Measurements from ENCODE around the gene TOMM34.

The TOMM34 gene, protein sequence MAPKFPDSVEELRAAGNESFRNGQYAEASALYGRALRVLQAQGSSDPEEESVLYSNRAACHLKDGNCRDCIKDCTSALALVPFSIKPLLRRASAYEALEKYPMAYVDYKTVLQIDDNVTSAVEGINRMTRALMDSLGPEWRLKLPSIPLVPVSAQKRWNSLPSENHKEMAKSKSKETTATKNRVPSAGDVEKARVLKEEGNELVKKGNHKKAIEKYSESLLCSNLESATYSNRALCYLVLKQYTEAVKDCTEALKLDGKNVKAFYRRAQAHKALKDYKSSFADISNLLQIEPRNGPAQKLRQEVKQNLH

DNA sequence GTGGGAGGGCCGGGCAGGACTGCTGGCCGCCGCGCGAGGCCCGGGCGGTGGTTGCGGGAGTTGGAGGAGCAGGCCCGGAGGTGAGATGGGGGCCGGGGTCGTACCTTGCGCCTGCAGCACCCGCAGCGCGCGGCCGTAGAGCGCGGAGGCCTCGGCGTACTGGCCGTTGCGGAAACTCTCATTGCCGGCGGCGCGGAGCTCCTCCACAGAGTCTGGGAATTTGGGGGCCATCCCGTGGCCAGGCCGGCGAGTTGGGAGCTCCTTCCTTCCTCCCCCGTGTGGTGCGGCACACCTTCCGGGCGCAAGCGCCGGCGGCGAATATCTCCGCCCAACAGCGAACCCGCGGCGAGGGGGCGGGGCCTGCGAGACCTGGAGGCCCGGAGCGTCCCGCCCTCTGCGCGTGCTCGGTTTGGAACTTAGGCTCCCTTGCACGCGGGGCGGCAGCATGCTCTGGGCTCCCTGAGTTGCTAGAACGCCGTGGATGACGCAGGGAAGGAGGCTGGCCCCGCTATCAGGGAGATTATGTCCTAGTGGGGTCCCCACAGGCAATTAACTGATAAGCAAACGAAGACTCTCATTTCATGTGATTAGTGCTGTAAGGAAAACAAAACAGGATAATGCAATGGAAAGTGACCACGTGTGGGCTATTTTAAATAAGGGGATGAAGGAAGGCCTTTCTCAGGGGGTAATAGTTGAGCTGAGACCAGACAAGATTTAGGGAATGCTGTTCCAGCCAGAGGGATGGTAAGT is at the start of gene TOMM34:
Gene TOMM34, minus strand, starts transcription at position 295 of the 750 bp plus-strand sequence. Its CDS starts 64 bp downstream, at position 231.
- peak within 1 kb of the TSS; percentile 87 for H3K4me3 Mint-ChIP-seq
- peaks cover 1% of the 10 kb centered on the region for H3K9me3 Mint-ChIP-seq
- peak; percentile 95 for DNase-seq
- H3K4me1 Mint-ChIP-seq, result peaks cover 69% of the 10 kb centered on the region
- peak within 1 kb of the TSS; percentile 90 for H3K27ac Mint-ChIP-seq
- H3K36me3 Mint-ChIP-seq, result peaks cover 22% of the 10 kb centered on the region
- CTCF ChIA-PET, result interaction anchor here (1.0 to 1.7 kb wide), 6 partner anchors 11 to 152 kb away, joined by 3 to 4 read pairs (median 3); no protein-coding TSS in a partner anchor
- no peaks in the 10 kb centered on the region for H3K27me3 Mint-ChIP-seq

DNA sequence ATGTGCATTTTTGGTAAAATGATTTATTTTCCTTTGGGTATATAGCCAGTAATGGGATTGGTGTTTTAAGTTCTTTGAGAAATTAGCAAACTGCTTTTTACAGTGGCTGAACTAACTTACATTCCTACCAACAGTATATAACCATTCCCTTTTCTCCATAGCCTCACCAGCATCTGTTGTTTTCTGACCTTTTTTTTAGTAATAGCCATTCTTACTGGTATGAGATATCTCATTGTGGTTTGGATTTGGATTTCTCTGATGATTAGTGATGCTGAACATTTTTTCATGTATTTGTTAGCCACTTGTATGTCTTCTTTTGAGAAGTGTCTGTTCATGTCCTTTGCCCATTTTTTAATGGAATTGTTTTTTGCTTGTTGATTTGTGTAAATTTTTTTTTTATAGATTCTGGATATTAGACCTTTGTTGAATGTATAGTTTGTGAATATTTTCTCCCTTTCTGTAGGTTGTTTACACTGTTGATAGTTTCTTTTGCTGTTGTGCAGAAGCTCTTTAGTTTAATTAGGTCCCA is 48.4 kb upstream of the TOMM34 start:
- DNase-seq, result no peak
- peak overlapping the region; percentile 42 for H3K27ac Mint-ChIP-seq
- CTCF ChIA-PET, result interaction anchor here (1.2 to 2.0 kb wide), 2 partner anchors 87 to 89 kb away, joined by 3 to 5 read pairs; no protein-coding TSS in a partner anchor
- H3K27me3 Mint-ChIP-seq, result no peaks in the 10 kb centered on the region
- peaks cover 49% of the 10 kb centered on the region for H3K36me3 Mint-ChIP-seq
- H3K4me3 Mint-ChIP-seq, result no peak overlapping the region
- peaks cover 19% of the 10 kb centered on the region for H3K4me1 Mint-ChIP-seq
- no peaks in the 10 kb centered on the region for H3K9me3 Mint-ChIP-seq

DNA sequence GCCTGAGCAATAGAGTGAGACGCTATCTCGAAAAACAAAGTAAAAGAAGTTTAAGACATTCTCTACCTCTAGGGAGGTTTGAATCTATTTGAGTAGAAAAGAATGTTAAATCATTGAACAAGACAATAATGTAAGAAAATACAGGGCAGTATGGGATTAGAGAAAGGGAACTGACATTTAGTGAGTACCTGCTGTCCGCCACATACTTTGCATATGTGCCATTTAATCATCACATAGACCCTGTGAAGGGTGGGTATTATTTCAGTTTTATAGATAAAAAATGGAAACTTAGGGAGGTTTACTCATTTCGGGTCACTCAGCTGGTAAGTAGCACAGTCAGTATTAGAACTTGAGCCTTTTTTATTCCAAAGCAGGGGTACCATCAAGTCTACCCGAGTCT is 37.5 kb upstream of the TOMM34 start:
- Mint-ChIP-seq H3K9me3 (no peaks in the 10 kb centered on the region), H3K36me3 (peaks cover 74% of the 10 kb centered on the region), H3K27me3 (no peaks in the 10 kb centered on the region), H3K4me3 (no peak overlapping the region), H3K27ac (peak overlapping the region; percentile 5), H3K4me1 (peaks cover 27% of the 10 kb centered on the region)
- CTCF ChIA-PET, result interaction anchor here (1.2 kb wide), 1 partner anchor 46 kb away, joined by 3 read pairs; no protein-coding TSS in a partner anchor
- no peak for DNase-seq

DNA sequence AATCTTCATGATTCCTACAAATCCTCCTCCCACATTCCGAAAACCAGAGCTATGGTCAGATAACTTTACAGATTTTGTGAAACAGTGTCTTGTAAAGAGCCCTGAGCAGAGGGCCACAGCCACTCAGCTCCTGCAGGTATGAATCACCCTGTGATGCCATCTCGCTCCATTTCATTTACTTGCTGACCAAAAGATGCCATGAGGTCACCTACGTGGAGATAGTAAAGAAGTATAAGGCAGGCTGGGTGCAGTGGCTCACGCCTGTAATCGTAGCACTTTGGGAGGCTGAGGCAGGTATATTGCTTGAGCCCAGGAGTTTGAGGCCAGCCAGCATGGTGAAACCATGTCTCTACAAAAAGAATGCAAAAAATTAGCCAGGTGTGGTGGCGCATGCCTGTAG is 37.0 kb upstream of the TOMM34 start:
- H3K4me1 Mint-ChIP-seq, result peaks cover 31% of the 10 kb centered on the region
- no peak overlapping the region for H3K4me3 Mint-ChIP-seq
- CTCF ChIA-PET, result interaction anchor here (0.7 to 1.5 kb wide), 2 partner anchors 32 to 109 kb away, joined by 3 to 6 read pairs; partner anchors contain the start of gene STK4
- H3K27me3 Mint-ChIP-seq, result no peaks in the 10 kb centered on the region
- no peak for DNase-seq
- H3K9me3 Mint-ChIP-seq, result no peaks in the 10 kb centered on the region
- peaks cover 72% of the 10 kb centered on the region for H3K36me3 Mint-ChIP-seq
- H3K27ac Mint-ChIP-seq, result no peak overlapping the region

DNA sequence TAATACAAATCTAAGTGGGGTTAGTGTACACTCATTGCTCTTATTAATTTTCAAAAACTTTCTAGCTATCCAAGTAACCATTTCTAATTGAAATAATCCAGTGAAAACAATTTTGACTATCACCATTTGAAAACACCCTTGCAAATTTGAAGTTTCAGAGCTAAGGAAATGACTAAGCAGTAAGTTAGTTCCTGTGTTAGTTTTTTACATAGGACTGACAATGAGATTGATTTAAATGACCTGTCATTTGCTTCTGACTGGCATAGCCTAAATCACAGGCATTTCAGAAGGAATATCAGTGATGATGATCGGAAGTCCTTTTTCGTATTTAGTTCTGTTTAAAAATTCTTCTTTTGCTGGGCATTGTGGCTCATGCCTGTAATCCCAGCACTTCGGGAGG is 33.1 kb upstream of the TOMM34 start:
- DNase-seq, result no peak
- Mint-ChIP-seq H3K36me3 (peaks cover 71% of the 10 kb centered on the region), H3K27me3 (no peaks in the 10 kb centered on the region), H3K9me3 (no peaks in the 10 kb centered on the region), H3K4me3 (peak overlapping the region; percentile 38), H3K27ac (peak overlapping the region; percentile 87), H3K4me1 (peaks cover 60% of the 10 kb centered on the region)
- CTCF ChIA-PET, result no interaction called here

DNA sequence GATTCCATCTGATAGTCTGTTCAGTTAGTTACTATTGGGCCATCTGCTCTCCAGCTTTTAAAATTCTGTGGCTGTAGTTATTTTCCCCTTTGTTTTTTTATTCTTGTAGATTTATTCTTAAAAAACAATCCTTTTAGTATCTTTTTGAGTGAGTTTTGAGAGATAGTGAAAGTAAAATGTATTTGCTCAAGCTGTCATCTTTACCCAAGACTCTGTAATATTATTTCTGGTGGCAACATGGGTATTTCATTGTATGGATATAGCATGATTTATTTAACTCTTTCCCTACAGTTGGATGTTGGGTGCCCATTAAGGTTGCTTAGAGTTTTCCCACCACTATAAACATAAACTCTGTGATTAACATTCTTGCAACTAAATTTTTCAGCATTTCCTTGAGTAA is 30.8 kb upstream of the TOMM34 start:
- peak overlapping the region; percentile 96 for H3K27ac Mint-ChIP-seq
- H3K27me3 Mint-ChIP-seq, result no peaks in the 10 kb centered on the region
- CTCF ChIA-PET, result interaction anchor here (1.7 to 1.8 kb wide), 2 partner anchors 20 to 26 kb away, joined by 4 to 6 read pairs; no protein-coding TSS in a partner anchor
- peak overlapping the region; percentile 66 for H3K4me3 Mint-ChIP-seq
- H3K36me3 Mint-ChIP-seq, result peaks cover 65% of the 10 kb centered on the region
- no peak for DNase-seq
- H3K4me1 Mint-ChIP-seq, result peaks cover 71% of the 10 kb centered on the region
- no peaks in the 10 kb centered on the region for H3K9me3 Mint-ChIP-seq

DNA sequence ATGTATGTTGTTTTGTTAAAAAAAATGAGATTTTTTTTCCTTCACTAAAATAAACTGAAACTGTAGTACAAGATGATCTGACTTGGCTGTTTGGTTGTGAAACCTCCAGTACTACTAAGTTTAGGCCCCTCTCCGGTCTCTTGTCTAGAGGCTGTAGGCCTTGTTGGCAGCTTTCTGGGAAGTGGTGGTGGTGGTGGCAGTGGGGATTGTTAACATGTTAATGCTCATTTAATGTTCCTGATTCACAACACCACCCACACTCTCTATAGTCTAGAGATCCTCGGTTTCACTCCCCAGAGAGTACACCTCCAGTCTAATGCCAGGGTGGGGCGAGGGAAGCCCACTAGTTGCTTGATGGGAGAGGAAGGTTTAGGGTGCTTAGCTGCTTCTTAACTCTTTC is 30.2 kb upstream of the TOMM34 start:
- peak overlapping the region; percentile 96 for H3K27ac Mint-ChIP-seq
- DNase-seq, result peak; percentile 48
- H3K9me3 Mint-ChIP-seq, result no peaks in the 10 kb centered on the region
- H3K36me3 Mint-ChIP-seq, result peaks cover 66% of the 10 kb centered on the region
- peaks cover 70% of the 10 kb centered on the region for H3K4me1 Mint-ChIP-seq
- H3K27me3 Mint-ChIP-seq, result no peaks in the 10 kb centered on the region
- peak overlapping the region; percentile 66 for H3K4me3 Mint-ChIP-seq
- CTCF ChIA-PET, result interaction anchor here (1.5 to 1.8 kb wide), 3 partner anchors 9 to 25 kb away, joined by 4 to 6 read pairs (median 4); no protein-coding TSS in a partner anchor

DNA sequence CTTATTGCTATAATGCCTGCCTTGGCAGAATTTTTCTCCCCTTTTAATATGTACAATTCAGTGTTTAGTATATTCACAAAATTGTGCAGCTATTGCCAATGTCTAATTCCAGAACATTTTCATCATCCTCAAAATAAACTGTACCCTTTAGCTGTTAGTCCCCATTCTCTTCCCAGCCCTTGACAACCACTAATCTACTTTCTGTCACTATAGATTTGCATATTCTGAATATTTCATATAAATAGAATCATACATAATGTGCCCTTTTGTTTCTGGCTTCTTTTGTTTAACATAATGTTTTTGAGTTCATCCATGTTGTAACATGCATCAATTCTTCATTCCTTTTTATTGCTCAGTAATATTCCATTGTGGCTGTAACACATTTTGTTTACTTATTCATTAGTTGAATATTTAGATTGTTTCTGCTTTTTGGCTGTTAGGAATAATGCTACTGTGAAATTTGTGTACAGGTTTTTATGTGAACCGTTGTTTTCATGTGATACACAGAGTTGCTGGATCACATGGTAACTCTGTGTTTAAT is 28.5 kb upstream of the TOMM34 start:
- no peaks in the 10 kb centered on the region for H3K9me3 Mint-ChIP-seq
- peak overlapping the region; percentile 33 for H3K27ac Mint-ChIP-seq
- H3K4me3 Mint-ChIP-seq, result no peak overlapping the region
- peaks cover 61% of the 10 kb centered on the region for H3K36me3 Mint-ChIP-seq
- peaks cover 63% of the 10 kb centered on the region for H3K4me1 Mint-ChIP-seq
- CTCF ChIA-PET, result no interaction called here
- DNase-seq, result no peak
- H3K27me3 Mint-ChIP-seq, result no peaks in the 10 kb centered on the region

DNA sequence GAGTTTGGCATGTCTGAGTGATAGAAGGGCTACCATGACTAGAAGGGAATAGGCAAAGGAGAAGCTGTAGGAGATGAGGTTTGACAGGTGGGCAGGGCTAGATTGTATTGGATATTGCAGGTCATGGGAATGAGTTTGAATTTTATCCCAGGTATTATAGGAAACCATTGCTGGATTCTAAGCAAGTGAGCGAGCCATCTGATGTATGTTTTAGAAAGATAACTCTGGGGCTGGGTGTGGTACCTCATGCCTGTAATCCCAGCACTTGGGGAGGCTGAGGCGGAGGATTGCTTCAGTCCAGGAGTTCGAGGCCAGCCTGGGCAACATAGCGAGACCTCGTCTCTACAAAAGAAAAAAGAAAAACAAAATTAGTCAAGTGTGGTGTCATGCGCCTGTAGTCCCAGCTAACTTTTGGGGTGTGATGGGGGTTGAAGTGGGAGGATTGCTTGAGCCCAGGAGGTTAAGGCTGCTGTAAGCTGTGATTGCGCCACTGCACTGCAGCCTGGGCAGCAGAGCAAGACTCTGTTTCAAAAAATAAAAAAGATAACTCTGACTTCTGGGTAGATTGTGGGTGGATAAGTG is 23.0 kb upstream of the TOMM34 start:
- H3K27me3 Mint-ChIP-seq, result no peaks in the 10 kb centered on the region
- H3K36me3 Mint-ChIP-seq, result peaks cover 68% of the 10 kb centered on the region
- no peak overlapping the region for H3K4me3 Mint-ChIP-seq
- H3K4me1 Mint-ChIP-seq, result peaks cover 61% of the 10 kb centered on the region
- CTCF ChIA-PET, result no interaction called here
- H3K27ac Mint-ChIP-seq, result peak overlapping the region; percentile 31
- H3K9me3 Mint-ChIP-seq, result no peaks in the 10 kb centered on the region
- DNase-seq, result no peak

DNA sequence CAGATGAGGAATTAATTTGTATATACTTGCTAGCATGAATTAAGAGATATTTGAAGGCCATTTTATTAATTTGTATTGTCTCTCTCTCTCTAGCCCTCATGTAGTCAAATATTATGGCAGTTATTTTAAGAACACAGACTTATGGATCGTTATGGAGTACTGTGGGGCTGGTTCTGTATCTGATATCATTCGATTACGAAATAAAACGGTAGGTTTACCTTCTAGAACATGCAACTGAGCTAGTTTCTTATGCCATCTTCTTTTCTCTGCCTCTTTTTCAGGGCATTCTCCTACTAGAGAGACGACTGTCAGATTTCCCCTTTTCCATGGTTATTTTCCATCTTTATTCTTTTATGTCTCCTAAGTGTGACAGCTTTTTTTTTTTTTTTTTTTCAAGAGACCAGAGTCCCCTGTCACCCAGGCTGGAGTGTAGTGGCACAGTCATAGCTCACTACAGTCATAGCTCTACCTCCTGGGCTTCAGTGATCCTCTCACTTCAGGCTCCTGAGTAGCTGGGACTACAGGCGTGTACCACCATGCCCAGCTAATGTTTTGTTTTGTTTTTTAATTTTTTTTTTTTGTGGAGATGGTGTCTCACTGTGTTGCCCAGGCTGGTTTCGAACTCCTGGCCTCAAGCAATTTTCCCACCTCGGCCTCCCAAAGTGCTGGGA is 21.7 kb upstream of the TOMM34 start:
- Mint-ChIP-seq H3K36me3 (peaks cover 74% of the 10 kb centered on the region), H3K4me1 (peaks cover 71% of the 10 kb centered on the region), H3K27ac (peak overlapping the region; percentile 63), H3K27me3 (no peaks in the 10 kb centered on the region), H3K9me3 (no peaks in the 10 kb centered on the region), H3K4me3 (no peak overlapping the region)
- CTCF ChIA-PET, result interaction anchor here (1.1 to 1.3 kb wide), 2 partner anchors 8 to 19 kb away, joined by 3 to 4 read pairs; no protein-coding TSS in a partner anchor
- no peak for DNase-seq

DNA sequence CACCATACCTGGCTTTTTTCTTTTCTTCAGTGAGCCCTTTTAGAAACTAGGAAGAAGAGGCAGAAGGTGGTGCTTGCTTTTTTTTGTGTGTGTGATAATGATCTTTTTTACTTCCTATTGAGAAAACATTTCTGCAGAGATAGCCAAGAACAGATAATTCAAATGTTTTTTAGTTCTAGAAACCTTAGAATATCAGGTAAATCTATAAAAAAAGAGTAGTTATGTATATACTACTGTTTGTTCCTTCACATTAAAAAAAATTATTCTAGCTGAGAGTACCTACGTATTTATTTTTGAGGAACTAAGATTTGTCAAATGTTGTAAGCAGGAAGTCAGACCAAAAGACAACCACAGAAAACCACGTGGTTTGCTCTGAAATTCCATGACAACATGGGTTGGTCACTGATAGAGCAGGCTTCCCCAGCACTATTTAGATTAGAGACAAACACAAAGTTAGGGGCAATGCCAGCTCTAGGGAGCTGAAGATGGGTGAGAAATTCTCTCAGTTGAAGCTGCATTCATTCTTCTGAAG is 19.0 kb upstream of the TOMM34 start:
- Mint-ChIP-seq H3K27ac (peak overlapping the region; percentile 99), H3K36me3 (peaks cover 83% of the 10 kb centered on the region), H3K9me3 (no peaks in the 10 kb centered on the region), H3K27me3 (no peaks in the 10 kb centered on the region), H3K4me3 (peak overlapping the region; percentile 65), H3K4me1 (peaks cover 83% of the 10 kb centered on the region)
- DNase-seq, result peak; percentile 83
- CTCF ChIA-PET, result interaction anchor here (1.6 to 3.0 kb wide), 3 partner anchors 11 to 68 kb away, joined by 3 to 8 read pairs (median 7); no protein-coding TSS in a partner anchor

DNA sequence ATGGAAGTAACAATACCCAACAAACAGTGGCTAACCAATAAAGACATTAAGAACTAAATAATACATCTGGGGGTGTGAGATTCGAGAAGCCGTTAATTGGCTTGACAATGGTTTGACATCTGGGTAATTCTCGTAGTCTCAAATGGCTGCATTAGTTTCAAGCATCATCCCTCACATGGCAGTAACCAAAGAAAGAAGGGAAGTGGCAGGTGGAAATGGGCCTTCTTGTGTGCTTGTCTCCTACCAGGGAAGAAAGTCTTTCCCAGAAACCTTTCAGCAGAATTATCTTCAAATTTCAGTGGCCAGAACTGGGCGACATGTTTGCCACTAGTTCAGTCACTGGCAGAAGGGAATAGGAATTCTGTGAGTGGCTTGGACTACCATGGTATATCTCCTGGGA is 16.5 kb upstream of the TOMM34 start:
- H3K27ac Mint-ChIP-seq, result peak overlapping the region; percentile 99
- no peaks in the 10 kb centered on the region for H3K9me3 Mint-ChIP-seq
- peaks cover 79% of the 10 kb centered on the region for H3K36me3 Mint-ChIP-seq
- H3K4me3 Mint-ChIP-seq, result no peak overlapping the region
- peaks cover 85% of the 10 kb centered on the region for H3K4me1 Mint-ChIP-seq
- H3K27me3 Mint-ChIP-seq, result no peaks in the 10 kb centered on the region
- DNase-seq, result no peak
- CTCF ChIA-PET, result no interaction called here

DNA sequence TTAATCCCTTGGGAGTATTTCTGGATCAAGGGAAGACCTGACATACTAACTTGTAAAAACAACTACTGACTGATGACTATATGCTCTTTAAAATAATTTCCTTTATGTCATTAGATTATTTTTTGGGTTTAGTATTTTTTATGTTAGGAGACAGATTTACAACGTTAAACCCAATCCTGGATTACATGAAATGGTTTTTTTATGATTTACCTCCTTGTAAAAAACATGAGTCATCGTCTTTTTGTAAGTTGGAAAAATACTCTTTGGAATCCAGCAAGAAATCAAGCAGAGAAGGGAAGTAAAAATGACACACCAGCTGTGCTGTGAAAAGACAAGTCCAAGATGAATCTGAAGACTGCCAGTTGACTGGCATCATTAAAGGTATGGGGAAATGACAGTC is 12.9 kb upstream of the TOMM34 start:
- Mint-ChIP-seq H3K4me1 (peaks cover 88% of the 10 kb centered on the region), H3K27ac (peak overlapping the region; percentile 58), H3K27me3 (no peaks in the 10 kb centered on the region), H3K36me3 (peaks cover 71% of the 10 kb centered on the region), H3K4me3 (peak overlapping the region; percentile 48), H3K9me3 (no peaks in the 10 kb centered on the region)
- CTCF ChIA-PET, result no interaction called here
- DNase-seq, result no peak

Data from activated naive CD4-positive, alpha-beta T cell treated with anti-CD3 and anti-CD28 coated beads, Interleukin-2, amount 10 ng/mL, durations not matched to agents 7 days and 5 days (primary cell).